ENCODE data around the gene GALNT9.

DNA sequence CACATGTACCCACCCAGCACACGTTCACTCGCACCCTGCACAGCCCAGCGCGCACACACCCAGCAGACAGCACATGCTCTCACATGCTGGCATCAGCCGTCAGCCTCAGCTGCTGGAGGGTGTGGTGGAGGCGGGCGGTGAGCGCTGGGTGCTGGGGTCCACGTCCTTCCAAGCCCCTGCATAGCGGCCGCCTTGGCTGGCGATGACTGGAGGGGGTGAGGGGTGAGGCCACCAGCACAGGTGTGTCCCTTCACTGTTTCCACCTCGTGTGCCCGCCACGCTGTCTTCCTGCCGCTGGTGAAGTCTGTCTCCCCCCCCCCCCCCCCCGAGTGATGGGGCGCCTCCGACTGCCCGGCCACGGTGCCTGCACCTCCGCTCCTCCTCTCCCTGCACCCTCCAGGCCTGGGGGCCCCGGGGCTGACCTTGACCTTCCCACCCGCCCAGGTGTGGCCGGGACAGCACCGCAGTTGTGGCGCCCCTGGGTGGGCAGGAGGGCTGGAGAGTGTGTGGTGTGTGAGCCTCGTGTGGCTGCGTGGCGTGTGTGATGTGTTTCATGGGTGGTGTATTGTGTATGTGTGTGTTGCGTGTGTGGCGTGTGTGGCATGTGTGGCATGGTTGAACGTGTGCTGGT lies 147.7 kb downstream of the GALNT9 start:
- TF ChIP-seq, protein P1, sequence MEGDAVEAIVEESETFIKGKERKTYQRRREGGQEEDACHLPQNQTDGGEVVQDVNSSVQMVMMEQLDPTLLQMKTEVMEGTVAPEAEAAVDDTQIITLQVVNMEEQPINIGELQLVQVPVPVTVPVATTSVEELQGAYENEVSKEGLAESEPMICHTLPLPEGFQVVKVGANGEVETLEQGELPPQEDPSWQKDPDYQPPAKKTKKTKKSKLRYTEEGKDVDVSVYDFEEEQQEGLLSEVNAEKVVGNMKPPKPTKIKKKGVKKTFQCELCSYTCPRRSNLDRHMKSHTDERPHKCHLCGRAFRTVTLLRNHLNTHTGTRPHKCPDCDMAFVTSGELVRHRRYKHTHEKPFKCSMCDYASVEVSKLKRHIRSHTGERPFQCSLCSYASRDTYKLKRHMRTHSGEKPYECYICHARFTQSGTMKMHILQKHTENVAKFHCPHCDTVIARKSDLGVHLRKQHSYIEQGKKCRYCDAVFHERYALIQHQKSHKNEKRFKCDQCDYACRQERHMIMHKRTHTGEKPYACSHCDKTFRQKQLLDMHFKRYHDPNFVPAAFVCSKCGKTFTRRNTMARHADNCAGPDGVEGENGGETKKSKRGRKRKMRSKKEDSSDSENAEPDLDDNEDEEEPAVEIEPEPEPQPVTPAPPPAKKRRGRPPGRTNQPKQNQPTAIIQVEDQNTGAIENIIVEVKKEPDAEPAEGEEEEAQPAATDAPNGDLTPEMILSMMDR (IDR thresholded peaks at IDR 0.05), result no peak
- TF ChIP-seq POLR2A (IDR thresholded peaks at IDR 0.05), result no peak

Measured in lower leg skin (tissue), 3 donors.